Measurements from ENCODE around the gene CAMK1. TPM values are rescaled to one million over a fixed set of nuclear protein-coding genes. Genes with fewer than 3 reads are reported as not detected.

CAMK1 gene
- total and polyA plus RNA-seq, 2 of the 4 experiments (the other 2 are of a cell fraction): 33.3 to 36.4 TPM

- no peak for TF ChIP-seq RCOR1 (IDR thresholded peaks at IDR 0.05; ENCODE audit: insufficient replicate concordance, low read length)
These were observed 53.8 kb downstream of the CAMK1 start (continued) for GRCh38 chr3:9715764-9716437.

DNA sequence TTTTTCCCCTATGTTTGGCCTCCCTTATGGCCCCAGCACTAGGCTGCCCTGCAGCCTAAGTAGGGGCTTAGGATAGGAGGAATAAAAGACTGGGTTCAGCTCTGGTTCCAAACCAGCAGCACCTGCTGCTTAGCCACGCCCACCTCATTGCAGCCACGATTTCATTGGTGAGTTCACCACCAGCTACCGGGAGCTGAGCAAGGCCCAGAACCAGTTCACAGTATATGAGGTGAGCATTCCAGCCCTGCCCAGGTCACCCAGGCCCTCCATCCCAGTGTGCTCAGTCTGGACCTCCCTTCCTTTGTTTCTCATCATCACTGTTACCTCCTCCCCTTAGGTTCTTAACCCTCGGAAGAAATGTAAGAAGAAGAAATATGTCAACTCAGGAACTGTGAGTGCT, 54.6 kb downstream of the CAMK1 start:
- no peak overlapping the region for H2BK120ac ChIP-seq (ENCODE audit: low read depth, low read length)
- no peak overlapping the region for H3K56ac ChIP-seq (ENCODE audit: extremely low read depth, insufficient read depth, low read length)
- H3K9me1 ChIP-seq (ENCODE audit: insufficient read depth, low read length): no peaks in the 10 kb centered on the region
- ChIA-PET CTCF (interaction anchor here (0.6 to 1.2 kb wide), 2 partner anchors 15 to 77 kb away, joined by 3 to 5 read pairs; partner anchors contain the start of genes ARPC4 and TADA3), POLR2A (ENCODE audit: unreplicated experiment) (no interaction called here)
- peak overlapping the region in 1 of 2 experiments; percentile 5; a peak in 1 of 4 replicates for H4K8ac ChIP-seq (ENCODE audit: low read depth in 2 of 2, low read length in 2 of 2)
- dilution Hi-C loops (cut with HindIII; ENCODE audit: low sequenced_read_pairs, unreplicated experiment) (no loop called here), in situ Hi-C loops (cut with MboI; ENCODE audit: low sequenced_read_pairs) (no loop called here), intact Hi-C loops (cut with micrococcal nuclease) (loop anchor here (5.0 to 10.0 kb wide), 3 partner anchors 202 to 510 kb away; partner anchors contain the start of genes CRELD1 and IL17RC)
- H3K18ac ChIP-seq (ENCODE audit: low read depth, low read length): no peak overlapping the region
- DNase-seq (no peak), ATAC-seq (ENCODE audit: low read depth) (no peak)
- H2BK20ac ChIP-seq (ENCODE audit: low read depth, low read length): no peak overlapping the region
- H3K9ac ChIP-seq (ENCODE audit: low read depth, low read length): no peak overlapping the region
- H2AFZ ChIP-seq (replicated peaks; ENCODE audit: low read length, poor library complexity): peak overlapping the region; percentile 17
- H3K14ac ChIP-seq (replicated peaks; ENCODE audit: low read depth, low read length): no peak overlapping the region
- no TSS peak for BruUV-seq (replicated peaks)
- H2BK5ac ChIP-seq (ENCODE audit: low read depth, low read length, poor library complexity, severe bottlenecking): no peak overlapping the region
- no peak overlapping the region for H3K27ac ChIP-seq (ENCODE audit: insufficient read depth, low read length)
- no peaks in the 10 kb centered on the region for H3K36me3 ChIP-seq (ENCODE audit: control insufficient read depth, insufficient read depth, low read length)
- no peak overlapping the region for H3K4ac ChIP-seq (ENCODE audit: low read depth, low read length)
- H3K9me3 ChIP-seq (ENCODE audit: control insufficient read depth, insufficient read depth, low read length): no peaks in the 10 kb centered on the region
- H4K91ac ChIP-seq (ENCODE audit: insufficient read depth, low read depth, low read length): no peak overlapping the region
- TF ChIP-seq ELK1 (IDR thresholded peaks at IDR 0.05; ENCODE audit: borderline replicate concordance, low read depth, low read length) (no peak), USF2 (IDR thresholded peaks at IDR 0.05; ENCODE audit: low read depth, low read length) (no peak), RAD21 (IDR thresholded peaks at IDR 0.05; ENCODE audit: low read length) (no peak), BHLHE40 (IDR thresholded peaks at IDR 0.05; ENCODE audit: low read depth, low read length) (no peak), RCOR1 (IDR thresholded peaks at IDR 0.05; ENCODE audit: insufficient replicate concordance, low read length) (no peak), MXI1 (IDR thresholded peaks at IDR 0.05; ENCODE audit: borderline replicate concordance, low read depth, low read length) (no peak), FOS (IDR thresholded peaks at IDR 0.05; ENCODE audit: low read depth, low read length) (no peak), CEBPB (IDR thresholded peaks at IDR 0.05; ENCODE audit: low read depth, low read length) (no peak), CHD1 (IDR thresholded peaks at IDR 0.05; ENCODE audit: low read depth, low read length) (no peak), POLR2A (IDR thresholded peaks at IDR 0.05; ENCODE audit: low read depth, low read length) (no peak)
- no peak overlapping the region for H4K5ac ChIP-seq (ENCODE audit: low read depth, low read length)
- H3K4me2 ChIP-seq (ENCODE audit: low read depth, low read length): no peak overlapping the region
- H3K4me3 ChIP-seq (ENCODE audit: insufficient read depth, low read depth, low read length): no peak overlapping the region
- H2BK15ac ChIP-seq (ENCODE audit: low read depth, low read length): no peak overlapping the region
- peaks cover 2% of the 10 kb centered on the region; the same call in 1 of the 2 replicates for H3K4me1 ChIP-seq (ENCODE audit: control insufficient read depth, insufficient read depth, low read length)
- no peaks in the 10 kb centered on the region for H4K20me1 ChIP-seq (ENCODE audit: insufficient read depth, low read length)
- no peak overlapping the region for H2AK5ac ChIP-seq (ENCODE audit: low read depth, low read length)
- H3K79me1 ChIP-seq (ENCODE audit: low read depth in 1 of 2, low read length in 2 of 2): no peaks in the 10 kb centered on the region
- H2AK9ac ChIP-seq (replicated peaks; ENCODE audit: low read depth, low read length, poor library complexity): no peak overlapping the region
- no peak overlapping the region for H3K23ac ChIP-seq (ENCODE audit: low read depth, low read length)
- peaks cover 27% of the 10 kb centered on the region for H3K27me3 ChIP-seq (ENCODE audit: control insufficient read depth, insufficient read depth, low read length)
- 8% methylated on average over 3 of the region's 4 CpGs; no CpG with 5 or more reads in 1 of the 2 experiments for WGBS, 2 experiments (ENCODE audit: extremely low coverage in 2 of 2, insufficient read length in 1 of 2)

Measured in IMR-90 (cell line).